Endothelial cell of umbilical vein (primary cell): ENCODE results near the gene USP33.

Experiments used
- EZH2 ChIP-seq: IDR thresholded peaks from 2 replicates; pipeline ENCODE4 v1.6.1; 2012; ENCODE audit warnings: borderline replicate concordance, low read depth, mild to moderate bottlenecking, moderate library complexity, low read length, inconsistent platforms; ENCODE audit not compliant: severe bottlenecking
- JUN ChIP-seq: IDR thresholded peaks from 2 replicates; pipeline ENCODE4 v1.6.1; 2011; ENCODE audit warnings: borderline replicate concordance, low read depth; ENCODE audit not compliant: insufficient read length, insufficient read depth
- POLR2A ChIP-seq: IDR thresholded peaks from 2 replicates; pipeline ENCODE4 v1.6.1; 2012; ENCODE audit warnings: low read depth, mild to moderate bottlenecking, control low read depth, low read length
- POLR2AphosphoS5 ChIP-seq: IDR thresholded peaks from 2 replicates; pipeline ENCODE4 v1.6.1; 2012; ENCODE audit warnings: low read depth, mild to moderate bottlenecking, control low read depth, low read length, moderate library complexity; ENCODE audit not compliant: insufficient read depth
- TF ChIP-seq, protein P1 (sequence below), 2 donors: IDR thresholded peaks; 1 replicate in 1 of 2; 2 replicates in 1 of 2; pipeline ENCODE4 v1.5.1; 2011; ENCODE audit warnings: low read length in 2 of 2, mild to moderate bottlenecking in 2 of 2, moderate library complexity in 2 of 2, control low read depth in 1 of 2, inconsistent platforms in 1 of 2, low read depth in 1 of 2; ENCODE audit not compliant: insufficient read depth in 1 of 2; ENCODE audit errors: extremely low read depth in 1 of 2

DNA sequence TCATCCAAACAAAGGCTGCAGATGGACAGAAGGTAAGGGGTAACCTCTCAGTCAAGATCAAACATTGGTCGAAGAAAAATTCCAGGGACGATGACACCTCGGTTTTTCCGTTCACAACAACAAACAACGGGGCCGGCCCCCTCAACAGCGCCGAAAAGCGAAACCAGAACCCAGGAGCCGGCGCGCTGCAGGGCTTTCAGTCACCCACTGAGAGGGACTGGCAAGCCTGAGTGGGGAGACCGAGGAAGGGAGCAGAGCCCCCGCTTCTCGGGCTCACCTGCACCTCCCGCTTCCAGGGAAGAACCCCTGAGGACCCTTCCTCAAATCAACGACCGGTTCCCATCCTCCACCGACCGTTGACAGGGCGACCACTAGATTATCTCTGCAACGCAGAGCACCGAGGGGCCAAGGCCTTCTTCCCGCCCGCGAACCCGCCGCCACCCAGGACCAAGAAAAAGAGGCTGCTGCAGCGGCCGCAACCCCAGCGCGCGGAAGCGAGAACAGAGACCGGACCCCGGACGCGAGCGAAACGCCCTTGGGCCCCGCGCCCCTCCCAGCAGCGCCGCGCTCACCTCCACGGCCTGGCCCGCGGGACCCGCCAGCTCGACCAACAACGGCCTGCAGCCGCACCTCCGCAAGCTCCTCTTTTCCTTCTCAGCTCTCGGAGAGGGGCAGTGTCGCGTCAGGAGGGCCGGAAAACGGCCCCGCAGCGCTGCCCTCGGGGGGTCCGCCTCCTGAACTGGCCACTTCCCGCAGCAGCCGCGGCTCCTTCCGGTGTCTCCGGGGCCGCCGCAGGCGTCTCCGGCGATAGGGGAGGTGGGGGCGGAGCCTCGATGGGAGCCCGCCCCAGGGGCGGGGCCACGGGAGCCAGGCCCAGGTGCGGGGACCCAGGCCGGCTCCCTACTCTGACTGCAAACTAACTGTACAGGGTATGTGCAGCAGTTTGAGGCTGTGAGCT is at the start of gene USP33:
- TF ChIP-seq POLR2A (peak; percentile 60), POLR2AphosphoS5 (peak; percentile 78), JUN (no peak), EZH2 (no peak)
- TF ChIP-seq, protein P1, sequence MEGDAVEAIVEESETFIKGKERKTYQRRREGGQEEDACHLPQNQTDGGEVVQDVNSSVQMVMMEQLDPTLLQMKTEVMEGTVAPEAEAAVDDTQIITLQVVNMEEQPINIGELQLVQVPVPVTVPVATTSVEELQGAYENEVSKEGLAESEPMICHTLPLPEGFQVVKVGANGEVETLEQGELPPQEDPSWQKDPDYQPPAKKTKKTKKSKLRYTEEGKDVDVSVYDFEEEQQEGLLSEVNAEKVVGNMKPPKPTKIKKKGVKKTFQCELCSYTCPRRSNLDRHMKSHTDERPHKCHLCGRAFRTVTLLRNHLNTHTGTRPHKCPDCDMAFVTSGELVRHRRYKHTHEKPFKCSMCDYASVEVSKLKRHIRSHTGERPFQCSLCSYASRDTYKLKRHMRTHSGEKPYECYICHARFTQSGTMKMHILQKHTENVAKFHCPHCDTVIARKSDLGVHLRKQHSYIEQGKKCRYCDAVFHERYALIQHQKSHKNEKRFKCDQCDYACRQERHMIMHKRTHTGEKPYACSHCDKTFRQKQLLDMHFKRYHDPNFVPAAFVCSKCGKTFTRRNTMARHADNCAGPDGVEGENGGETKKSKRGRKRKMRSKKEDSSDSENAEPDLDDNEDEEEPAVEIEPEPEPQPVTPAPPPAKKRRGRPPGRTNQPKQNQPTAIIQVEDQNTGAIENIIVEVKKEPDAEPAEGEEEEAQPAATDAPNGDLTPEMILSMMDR (IDR thresholded peaks at IDR 0.05; ENCODE audit: extremely low read depth in 1 of 2, insufficient read depth in 1 of 2, low read depth in 1 of 2, low read length in 2 of 2) = no peak
